Measurements from ENCODE around the gene DACH1. TPM values are rescaled to one million over a fixed set of nuclear protein-coding genes. Genes with fewer than 3 reads are reported as not detected.

DACH1 gene
- total and polyA plus RNA-seq, 2 of the 13 experiments (the other 11 are each of a cell fraction or from before 2014, with no cell fraction given), result not detected

GRCh38 chr13:71820699-71821098 is 46.3 kb downstream of the DACH1 start:
- Histone ChIP-seq H3K27me3 (ENCODE audit: control insufficient read depth in 1 of 2, insufficient read depth in 2 of 2, low read length in 2 of 2) (no peaks in the 10 kb centered on the region), H3K4me2 (ENCODE audit: low read depth, low read length) (no peak overlapping the region), H3K9me3 (ENCODE audit: low read length) (no peaks in the 10 kb centered on the region), H3K9ac (ENCODE audit: insufficient read depth, low read depth, low read length) (no peak overlapping the region), H2AFZ (ENCODE audit: low read length) (no peak overlapping the region), H3K4me3 (replicated peaks in 1 of 3; ENCODE audit: insufficient read depth in 1 of 3, low read depth in 2 of 3, low read length in 3 of 3) (no peak overlapping the region), H4K20me1 (ENCODE audit: insufficient read depth, low read length) (no peaks in the 10 kb centered on the region), H3K4me1 (ENCODE audit: insufficient read depth, low read length) (no peaks in the 10 kb centered on the region), H3K36me3 (replicated peaks in 1 of 2; ENCODE audit: control insufficient read depth in 1 of 2, insufficient read depth in 2 of 2, low read length in 2 of 2) (no peaks in the 10 kb centered on the region), H3K79me2 (ENCODE audit: insufficient read depth, low read length) (no peaks in the 10 kb centered on the region), H3K27ac (ENCODE audit: extremely low read length, insufficient read depth, low read length) (no peak overlapping the region)
- DNase-seq (ENCODE audit: low spot score) (no peak), ATAC-seq (no peak), FAIRE-seq (no peak)
- POLR2A ChIA-PET, result no interaction called here
- intact Hi-C loops (cut with micrococcal nuclease; ENCODE audit: unreplicated experiment), result no loop called here
- CTCF ChIA-PET (ENCODE audit: low intra/inter-chr PET ratio, low total read pairs), result no interaction called here
- BruUV-seq (replicated peaks), result no TSS peak
- 10% methylated on average over 3 of the region's 3 CpGs for WGBS (ENCODE audit: low lambda C conversion rate)
- in situ Hi-C loops (cut with HindIII; ENCODE audit: extremely low pct_ligation_motif_present, low pct_unique_long_range_greater_than_20kb), result no loop called here
- TF ChIP-seq, protein P1, sequence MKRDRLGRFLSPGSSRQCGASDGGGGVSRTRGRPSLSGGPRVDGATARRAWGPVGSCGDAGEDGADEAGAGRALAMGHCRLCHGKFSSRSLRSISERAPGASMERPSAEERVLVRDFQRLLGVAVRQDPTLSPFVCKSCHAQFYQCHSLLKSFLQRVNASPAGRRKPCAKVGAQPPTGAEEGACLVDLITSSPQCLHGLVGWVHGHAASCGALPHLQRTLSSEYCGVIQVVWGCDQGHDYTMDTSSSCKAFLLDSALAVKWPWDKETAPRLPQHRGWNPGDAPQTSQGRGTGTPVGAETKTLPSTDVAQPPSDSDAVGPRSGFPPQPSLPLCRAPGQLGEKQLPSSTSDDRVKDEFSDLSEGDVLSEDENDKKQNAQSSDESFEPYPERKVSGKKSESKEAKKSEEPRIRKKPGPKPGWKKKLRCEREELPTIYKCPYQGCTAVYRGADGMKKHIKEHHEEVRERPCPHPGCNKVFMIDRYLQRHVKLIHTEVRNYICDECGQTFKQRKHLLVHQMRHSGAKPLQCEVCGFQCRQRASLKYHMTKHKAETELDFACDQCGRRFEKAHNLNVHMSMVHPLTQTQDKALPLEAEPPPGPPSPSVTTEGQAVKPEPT (CRISPR knock-in tag; IDR thresholded peaks at IDR 0.05; ENCODE audit: low read depth), result no peak
- TF ChIP-seq, protein P2, sequence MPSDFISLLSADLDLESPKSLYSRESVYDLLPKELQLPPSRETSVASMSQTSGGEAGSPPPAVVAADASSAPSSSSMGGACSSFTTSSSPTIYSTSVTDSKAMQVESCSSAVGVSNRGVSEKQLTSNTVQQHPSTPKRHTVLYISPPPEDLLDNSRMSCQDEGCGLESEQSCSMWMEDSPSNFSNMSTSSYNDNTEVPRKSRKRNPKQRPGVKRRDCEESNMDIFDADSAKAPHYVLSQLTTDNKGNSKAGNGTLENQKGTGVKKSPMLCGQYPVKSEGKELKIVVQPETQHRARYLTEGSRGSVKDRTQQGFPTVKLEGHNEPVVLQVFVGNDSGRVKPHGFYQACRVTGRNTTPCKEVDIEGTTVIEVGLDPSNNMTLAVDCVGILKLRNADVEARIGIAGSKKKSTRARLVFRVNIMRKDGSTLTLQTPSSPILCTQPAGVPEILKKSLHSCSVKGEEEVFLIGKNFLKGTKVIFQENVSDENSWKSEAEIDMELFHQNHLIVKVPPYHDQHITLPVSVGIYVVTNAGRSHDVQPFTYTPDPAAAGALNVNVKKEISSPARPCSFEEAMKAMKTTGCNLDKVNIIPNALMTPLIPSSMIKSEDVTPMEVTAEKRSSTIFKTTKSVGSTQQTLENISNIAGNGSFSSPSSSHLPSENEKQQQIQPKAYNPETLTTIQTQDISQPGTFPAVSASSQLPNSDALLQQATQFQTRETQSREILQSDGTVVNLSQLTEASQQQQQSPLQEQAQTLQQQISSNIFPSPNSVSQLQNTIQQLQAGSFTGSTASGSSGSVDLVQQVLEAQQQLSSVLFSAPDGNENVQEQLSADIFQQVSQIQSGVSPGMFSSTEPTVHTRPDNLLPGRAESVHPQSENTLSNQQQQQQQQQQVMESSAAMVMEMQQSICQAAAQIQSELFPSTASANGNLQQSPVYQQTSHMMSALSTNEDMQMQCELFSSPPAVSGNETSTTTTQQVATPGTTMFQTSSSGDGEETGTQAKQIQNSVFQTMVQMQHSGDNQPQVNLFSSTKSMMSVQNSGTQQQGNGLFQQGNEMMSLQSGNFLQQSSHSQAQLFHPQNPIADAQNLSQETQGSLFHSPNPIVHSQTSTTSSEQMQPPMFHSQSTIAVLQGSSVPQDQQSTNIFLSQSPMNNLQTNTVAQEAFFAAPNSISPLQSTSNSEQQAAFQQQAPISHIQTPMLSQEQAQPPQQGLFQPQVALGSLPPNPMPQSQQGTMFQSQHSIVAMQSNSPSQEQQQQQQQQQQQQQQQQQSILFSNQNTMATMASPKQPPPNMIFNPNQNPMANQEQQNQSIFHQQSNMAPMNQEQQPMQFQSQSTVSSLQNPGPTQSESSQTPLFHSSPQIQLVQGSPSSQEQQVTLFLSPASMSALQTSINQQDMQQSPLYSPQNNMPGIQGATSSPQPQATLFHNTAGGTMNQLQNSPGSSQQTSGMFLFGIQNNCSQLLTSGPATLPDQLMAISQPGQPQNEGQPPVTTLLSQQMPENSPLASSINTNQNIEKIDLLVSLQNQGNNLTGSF (CRISPR knock-in tag; IDR thresholded peaks at IDR 0.05), result no peak
- TF ChIP-seq ATF7 (IDR thresholded peaks at IDR 0.05) (peak; percentile 68), ATF7 (CRISPR knock-in tag; IDR thresholded peaks at IDR 0.05) (no peak), HNRNPL (IDR thresholded peaks at IDR 0.05; ENCODE audit: low read depth, low read length) (no peak), ZFAT (CRISPR knock-in tag; conservative IDR thresholded peaks at IDR 0.05) (no peak), ZNF335 (CRISPR knock-in tag; IDR thresholded peaks at IDR 0.05) (no peak), AGO1 (IDR thresholded peaks at IDR 0.05; ENCODE audit: low read depth, low read length, poor library complexity, severe bottlenecking) (no peak)
- TF ChIP-seq, protein P3, sequence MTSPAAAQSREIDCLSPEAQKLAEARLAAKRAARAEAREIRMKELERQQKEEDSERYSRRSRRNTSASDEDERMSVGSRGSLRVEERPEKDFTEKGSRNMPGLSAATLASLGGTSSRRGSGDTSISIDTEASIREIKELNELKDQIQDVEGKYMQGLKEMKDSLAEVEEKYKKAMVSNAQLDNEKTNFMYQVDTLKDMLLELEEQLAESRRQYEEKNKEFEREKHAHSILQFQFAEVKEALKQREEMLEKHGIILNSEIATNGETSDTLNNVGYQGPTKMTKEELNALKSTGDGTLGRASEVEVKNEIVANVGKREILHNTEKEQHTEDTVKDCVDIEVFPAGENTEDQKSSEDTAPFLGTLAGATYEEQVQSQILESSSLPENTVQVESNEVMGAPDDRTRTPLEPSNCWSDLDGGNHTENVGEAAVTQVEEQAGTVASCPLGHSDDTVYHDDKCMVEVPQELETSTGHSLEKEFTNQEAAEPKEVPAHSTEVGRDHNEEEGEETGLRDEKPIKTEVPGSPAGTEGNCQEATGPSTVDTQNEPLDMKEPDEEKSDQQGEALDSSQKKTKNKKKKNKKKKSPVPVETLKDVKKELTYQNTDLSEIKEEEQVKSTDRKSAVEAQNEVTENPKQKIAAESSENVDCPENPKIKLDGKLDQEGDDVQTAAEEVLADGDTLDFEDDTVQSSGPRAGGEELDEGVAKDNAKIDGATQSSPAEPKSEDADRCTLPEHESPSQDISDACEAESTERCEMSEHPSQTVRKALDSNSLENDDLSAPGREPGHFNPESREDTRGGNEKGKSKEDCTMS (CRISPR knock-in tag; conservative IDR thresholded peaks at IDR 0.05), result no peak
- TF ChIP-seq, protein P4, sequence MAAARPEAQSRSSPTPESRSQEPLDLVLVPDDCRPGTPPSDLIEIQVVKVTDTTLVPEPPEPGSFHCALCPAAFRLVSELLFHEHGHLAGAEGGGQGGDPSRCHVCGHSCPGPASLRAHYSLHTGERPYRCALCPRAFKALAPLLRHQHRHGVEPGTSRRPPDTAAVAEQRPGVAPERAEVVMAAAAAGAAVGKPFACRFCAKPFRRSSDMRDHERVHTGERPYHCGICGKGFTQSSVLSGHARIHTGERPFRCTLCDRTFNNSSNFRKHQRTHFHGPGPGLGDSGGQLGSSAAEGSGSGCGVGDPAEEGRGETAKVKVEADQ (CRISPR knock-in tag; IDR thresholded peaks at IDR 0.05; ENCODE audit: borderline replicate concordance), result no peak

All from HepG2 (cell line).